Measurements from ENCODE around the gene RASAL1.

The RASAL1 gene

DNA sequence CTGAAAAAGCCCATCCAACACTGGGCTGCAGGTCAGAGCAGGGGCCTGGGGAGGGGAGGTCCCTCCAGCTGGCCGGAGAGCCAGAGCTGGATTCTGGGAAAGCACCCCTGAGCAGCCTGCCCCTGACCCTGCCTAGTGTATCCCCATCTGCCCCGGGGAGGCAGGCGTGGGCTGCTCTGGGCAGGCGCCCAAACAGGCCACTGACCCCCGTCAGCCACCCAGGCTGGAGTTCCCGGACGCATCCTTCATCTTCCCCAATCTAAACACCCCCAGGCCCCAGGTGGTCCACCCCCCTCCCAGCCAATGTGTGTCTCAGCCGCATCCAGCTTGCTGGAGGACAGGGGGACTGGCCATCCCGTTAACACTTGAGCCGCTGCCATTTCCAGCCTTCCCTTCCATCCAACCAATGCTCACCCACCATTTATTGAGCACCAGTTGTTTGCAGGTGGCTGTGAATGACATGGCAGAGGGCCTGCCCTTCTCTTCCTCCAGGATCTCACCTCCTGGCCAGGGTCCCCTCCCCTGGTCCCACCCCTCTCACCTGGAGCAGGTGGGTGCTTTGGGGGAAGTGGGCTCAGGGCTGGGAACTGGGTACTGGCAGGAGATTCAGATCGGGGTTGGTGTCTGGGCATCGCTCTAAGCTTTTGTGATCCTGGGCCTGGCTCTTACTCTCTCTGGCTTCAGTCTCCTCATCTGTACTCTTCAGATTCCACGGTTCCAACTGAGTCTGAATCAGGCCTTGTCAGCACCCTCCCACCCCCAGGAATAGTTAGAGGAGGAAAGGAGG lies 79.8 kb downstream of the RASAL1 start:
- DNase-seq: no peak

DNA sequence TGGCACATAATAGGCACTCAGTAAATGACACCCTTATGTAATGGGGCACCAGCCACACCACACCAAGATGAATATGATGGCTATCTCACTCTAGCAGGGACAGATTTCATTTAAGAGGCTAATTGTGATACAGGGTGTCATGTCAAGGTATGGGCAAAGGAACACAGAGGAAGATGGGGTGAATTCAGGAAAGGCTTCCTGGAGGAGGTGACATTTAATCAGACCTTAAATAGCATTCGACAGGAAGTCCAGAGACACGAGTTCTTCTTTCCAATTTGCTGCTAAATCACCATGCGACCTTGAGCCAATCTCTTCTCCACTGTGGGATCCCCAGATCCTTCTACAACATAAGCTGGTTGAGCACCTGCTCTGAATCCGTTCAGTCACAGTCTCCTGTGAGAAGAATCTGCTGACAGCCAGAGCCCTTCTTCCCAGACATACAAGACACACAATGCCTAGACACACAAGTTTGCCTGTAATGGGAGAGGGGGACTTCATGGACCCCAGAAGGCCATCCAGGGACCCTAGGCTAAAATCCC lies 80.5 kb downstream of the RASAL1 start:
- DNase-seq: no peak

DNA sequence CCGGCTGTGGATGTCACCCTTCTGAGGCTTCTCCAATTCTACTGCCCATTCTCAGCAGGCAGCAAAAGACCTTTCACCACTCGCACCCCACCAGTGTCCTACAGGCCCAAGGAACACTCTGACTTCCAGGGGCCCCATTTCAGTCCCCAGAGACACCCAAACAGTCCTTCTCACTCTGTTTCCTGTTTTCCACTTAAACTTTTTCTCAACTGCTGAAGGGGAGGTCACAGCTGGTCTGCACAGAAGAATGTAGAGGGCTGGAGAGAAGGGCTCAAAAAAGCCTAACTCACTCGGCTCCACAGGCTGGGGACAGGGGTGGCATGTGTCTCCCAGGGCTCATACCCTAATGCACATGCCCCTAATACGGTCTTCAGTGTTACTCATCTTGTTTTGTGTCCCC lies 83.2 kb downstream of the RASAL1 start:
- DNase-seq: no peak

DNA sequence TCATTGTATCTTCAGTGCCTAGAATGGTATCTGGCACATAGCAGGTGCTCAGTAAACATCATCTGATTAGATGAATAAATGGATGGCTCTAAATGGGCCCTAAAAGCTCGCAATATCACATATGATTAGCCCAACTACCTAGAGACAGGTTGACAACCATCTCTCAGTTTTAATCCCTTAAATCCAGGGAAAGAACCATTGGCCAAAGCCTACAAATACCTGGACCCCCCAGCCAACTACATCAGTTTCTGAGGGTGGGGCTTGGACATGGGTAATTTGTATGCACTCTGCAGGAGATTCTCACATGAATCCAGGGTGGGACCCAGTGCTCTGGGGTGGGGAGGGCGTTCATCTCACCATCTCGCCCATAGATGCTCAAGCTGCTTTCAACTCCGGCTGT lies 83.8 kb downstream of the RASAL1 start:
- no peak for DNase-seq

DNA sequence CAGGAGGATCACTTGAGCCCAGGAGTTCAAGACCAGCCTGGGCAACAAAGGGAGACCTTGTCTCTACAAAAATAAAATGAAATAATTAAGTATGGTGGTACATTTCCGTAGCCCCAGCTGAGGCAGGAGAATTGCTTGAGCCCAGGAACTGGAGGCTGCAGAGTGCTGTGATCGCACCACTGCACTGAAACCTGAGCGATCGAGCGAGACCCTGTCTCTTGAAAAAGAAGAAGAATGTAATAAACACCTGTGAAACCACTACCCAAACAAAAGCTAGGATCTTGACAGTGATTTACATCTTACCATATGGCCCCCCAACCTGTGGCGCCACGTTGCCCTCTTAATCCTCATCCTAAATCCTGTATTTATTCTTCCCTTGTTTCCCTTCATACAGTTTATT lies 84.8 kb downstream of the RASAL1 start:
- no peak for DNase-seq

DNA sequence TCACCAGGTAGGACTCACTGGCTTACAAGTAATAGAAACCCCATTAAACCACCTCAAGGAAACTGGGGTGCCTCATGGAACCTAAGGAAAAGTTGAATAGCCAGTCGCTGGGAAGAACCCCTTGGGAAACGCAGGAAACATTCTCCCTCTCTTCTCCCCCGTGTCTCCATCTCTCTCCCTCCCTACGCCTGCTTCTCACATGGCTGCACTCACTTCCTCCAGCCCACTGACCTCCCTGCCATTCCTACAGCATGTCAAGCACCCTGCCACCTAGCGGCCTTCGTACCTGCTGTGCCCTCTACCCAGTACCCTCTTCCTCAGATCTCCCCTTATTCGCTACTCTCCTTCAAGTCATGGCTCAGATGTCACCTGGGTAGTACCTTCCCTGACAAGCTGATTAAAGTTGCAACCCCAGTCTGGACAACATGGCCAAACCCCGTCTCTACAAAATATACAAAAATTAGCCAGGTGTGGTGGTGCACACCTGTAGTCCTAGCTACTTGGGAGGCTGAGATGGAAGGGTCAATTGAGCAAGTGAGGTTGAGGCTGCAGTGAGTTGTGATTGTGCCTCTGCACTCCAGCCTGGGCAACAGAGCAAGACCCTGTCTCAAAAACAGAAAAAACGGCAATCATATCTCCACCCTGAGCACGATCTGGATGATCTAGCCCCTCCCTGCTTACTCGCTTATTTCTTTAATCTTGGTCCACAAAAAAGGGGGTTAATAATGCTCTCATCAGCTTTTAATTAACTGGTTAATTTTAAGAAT lies 85.4 kb downstream of the RASAL1 start:
- DNase-seq: no peak
